Measurements from ENCODE around the gene CHST11.

GRCh38 chr12:104553421-104553820, 96.7 kb downstream of the CHST11 start:
- TF ChIP-seq CTCF (IDR thresholded peaks at IDR 0.05), result no peak
- TF ChIP-seq EZH2 (IDR thresholded peaks at IDR 0.05), result no peak
- TF ChIP-seq EZH2phosphoT487 (IDR thresholded peaks at IDR 0.05), result no peak

Data from neural progenitor cell (in vitro differentiated cells).